Effector memory CD4-positive, alpha-beta T cell (primary cell): ENCODE results near the gene NNMT.

Source experiments
- DNase-seq, 3 donors: peaks; one replicate each; pipeline ENCODE4 v3.0.0-alpha.2; 2020
- H3K27ac ChIP-seq: 2 replicates; pipeline ENCODE4 v1.7.0; 2013; ENCODE audit warnings: mild to moderate bottlenecking, low read length, moderate library complexity; ENCODE audit not compliant: insufficient read depth, poor library complexity, severe bottlenecking
- H3K27me3 ChIP-seq: replicated peaks from 2 replicates; pipeline ENCODE4 v1.7.0; 2013; ENCODE audit warnings: mild to moderate bottlenecking, low read length; ENCODE audit not compliant: insufficient read depth, control insufficient read depth, poor library complexity, severe bottlenecking
- H3K36me3 ChIP-seq: 2 replicates; pipeline ENCODE4 v1.7.0; 2013; ENCODE audit warnings: mild to moderate bottlenecking, low read length, moderate library complexity; ENCODE audit not compliant: control insufficient read depth, insufficient read depth
- H3K4me1 ChIP-seq: 2 replicates; pipeline ENCODE4 v1.7.0; 2013; ENCODE audit warnings: low read length, mild to moderate bottlenecking; ENCODE audit not compliant: control insufficient read depth, insufficient read depth, poor library complexity, severe bottlenecking
- H3K4me3 ChIP-seq: 2 replicates; pipeline ENCODE4 v1.7.0; 2013; ENCODE audit warnings: low read length, low read depth, mild to moderate bottlenecking; ENCODE audit not compliant: insufficient read depth, poor library complexity, severe bottlenecking
- H3K9me3 ChIP-seq: 2 replicates; pipeline ENCODE4 v1.7.0; 2013; ENCODE audit warnings: mild to moderate bottlenecking, low read length, moderate library complexity; ENCODE audit not compliant: control insufficient read depth

NNMT gene

DNA sequence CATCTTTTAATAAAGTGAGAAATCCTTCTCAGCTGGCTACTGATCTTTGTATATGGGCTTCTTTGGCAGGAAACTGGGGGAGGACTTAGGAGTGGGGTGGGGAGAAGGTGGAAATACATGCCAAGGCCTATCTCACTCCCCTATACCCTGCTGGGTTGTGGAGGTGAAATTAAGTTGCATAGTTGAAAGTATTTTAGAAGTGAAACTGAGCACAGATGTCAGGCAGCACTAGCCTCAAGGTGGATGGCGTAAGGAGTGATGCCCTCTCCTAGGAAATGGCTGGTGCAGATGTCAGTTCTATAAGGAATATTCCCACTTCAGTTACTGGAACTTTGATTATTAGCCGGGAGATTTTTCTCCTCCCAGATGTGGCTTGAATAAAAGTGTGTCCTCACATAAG lies 46.3 kb downstream of the NNMT start:
- DNase-seq, result no peak
- Histone ChIP-seq H3K4me3 (no peak overlapping the region), H3K27me3 (no peaks in the 10 kb centered on the region), H3K36me3 (no peaks in the 10 kb centered on the region), H3K9me3 (no peaks in the 10 kb centered on the region), H3K4me1 (no peaks in the 10 kb centered on the region), H3K27ac (no peak overlapping the region)

DNA sequence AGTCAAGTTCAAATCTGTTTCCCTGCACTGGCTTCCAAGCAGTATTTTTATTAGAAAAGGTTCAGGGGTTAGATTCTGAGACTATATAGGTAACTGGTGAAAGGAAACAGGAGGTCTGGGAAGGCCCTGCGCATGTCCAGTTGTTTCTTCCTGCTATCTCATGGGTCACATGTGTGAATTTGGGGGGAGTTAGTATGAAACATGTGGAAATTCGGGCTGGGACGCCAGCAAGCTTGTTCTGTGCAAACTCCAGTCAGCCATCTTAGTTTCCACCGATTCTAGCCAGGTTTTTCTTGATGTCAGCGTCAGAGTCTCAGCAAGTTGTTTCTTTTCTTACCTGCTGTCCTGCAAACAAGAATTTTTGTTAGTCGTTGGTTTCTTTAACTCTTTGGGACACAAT lies 46.8 kb downstream of the NNMT start:
- no peak overlapping the region for H3K4me3 ChIP-seq
- no peaks in the 10 kb centered on the region for H3K27me3 ChIP-seq
- no peaks in the 10 kb centered on the region for H3K9me3 ChIP-seq
- no peaks in the 10 kb centered on the region for H3K4me1 ChIP-seq
- H3K27ac ChIP-seq, result no peak overlapping the region
- H3K36me3 ChIP-seq, result no peaks in the 10 kb centered on the region
- DNase-seq, result no peak

DNA sequence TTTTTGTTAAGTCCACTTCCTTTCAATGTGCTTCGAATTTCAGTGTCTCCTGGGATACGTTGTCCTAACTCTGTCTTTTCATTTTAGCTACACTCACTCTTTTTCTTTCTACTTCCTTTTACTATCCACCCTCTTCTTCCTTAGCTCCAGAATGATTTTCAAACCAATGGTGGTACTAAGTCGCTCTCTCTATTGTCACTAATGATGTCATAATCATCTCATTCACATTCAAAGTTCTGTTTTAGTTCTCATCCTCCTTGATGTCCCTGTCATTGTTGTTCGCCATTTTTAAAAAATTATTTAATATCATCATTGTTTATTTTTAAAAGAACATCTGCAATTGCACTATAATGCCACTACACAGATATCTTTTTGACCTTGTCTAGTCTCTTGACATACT lies 47.3 kb downstream of the NNMT start:
- Histone ChIP-seq H3K9me3 (no peaks in the 10 kb centered on the region), H3K27ac (no peak overlapping the region), H3K4me1 (no peaks in the 10 kb centered on the region), H3K4me3 (no peak overlapping the region), H3K27me3 (no peaks in the 10 kb centered on the region), H3K36me3 (no peaks in the 10 kb centered on the region)
- no peak for DNase-seq

DNA sequence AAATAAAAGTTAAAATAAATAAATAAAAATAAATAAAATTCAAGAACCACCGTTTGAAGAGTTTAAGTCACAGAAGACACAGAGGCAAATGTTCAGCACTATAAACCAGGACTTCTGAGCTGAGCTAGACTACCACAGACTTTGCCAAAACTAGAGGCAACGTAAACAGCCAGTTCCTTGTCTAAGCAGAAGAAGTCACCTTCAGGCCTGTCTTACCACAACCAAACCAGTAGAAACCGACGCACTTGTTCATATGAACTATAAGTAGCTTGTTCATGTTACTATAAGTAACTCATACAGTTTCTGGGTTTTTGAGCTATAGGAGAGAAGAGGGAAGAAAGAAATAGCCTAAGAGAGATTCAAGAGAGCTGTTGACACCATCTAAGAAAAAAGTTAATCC lies 48.3 kb downstream of the NNMT start:
- no peak for DNase-seq
- Histone ChIP-seq H3K27ac (no peak overlapping the region), H3K27me3 (no peaks in the 10 kb centered on the region), H3K4me1 (no peaks in the 10 kb centered on the region), H3K4me3 (no peak overlapping the region), H3K9me3 (no peaks in the 10 kb centered on the region), H3K36me3 (no peaks in the 10 kb centered on the region)

DNA sequence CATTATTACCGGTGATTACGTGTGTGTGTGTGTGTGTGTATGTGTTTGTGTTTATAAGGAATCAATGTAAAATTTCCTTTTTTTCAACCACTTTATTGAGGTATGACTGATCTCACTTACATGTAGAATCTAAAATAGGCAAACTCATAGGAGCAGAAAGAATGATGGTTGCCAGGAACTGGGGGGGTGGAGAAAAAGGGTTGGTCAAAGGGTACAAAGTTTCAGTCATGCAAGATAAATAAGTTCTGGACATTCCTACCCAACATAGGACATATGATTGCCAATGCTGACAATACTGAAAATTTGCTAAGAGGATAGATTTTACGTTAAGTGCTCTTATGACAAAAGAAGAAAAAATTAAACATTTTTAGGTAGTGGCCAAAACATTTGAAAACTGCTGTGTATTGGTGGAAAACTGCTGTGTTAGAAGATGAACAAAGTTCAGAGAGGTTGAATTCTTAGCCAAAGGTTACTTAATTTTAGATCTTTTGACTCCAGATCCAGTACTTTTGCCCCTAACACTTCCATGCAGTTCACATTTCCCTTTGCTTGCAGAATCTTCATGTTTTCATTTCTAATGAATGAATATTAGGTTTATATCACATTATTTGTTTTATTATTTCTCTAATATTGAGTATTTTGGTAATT lies 49.5 kb downstream of the NNMT start:
- H3K27me3 ChIP-seq, result no peaks in the 10 kb centered on the region
- no peaks in the 10 kb centered on the region for H3K36me3 ChIP-seq
- H3K27ac ChIP-seq, result no peak overlapping the region
- no peaks in the 10 kb centered on the region for H3K4me1 ChIP-seq
- no peak for DNase-seq
- H3K4me3 ChIP-seq, result no peak overlapping the region
- no peaks in the 10 kb centered on the region for H3K9me3 ChIP-seq

DNA sequence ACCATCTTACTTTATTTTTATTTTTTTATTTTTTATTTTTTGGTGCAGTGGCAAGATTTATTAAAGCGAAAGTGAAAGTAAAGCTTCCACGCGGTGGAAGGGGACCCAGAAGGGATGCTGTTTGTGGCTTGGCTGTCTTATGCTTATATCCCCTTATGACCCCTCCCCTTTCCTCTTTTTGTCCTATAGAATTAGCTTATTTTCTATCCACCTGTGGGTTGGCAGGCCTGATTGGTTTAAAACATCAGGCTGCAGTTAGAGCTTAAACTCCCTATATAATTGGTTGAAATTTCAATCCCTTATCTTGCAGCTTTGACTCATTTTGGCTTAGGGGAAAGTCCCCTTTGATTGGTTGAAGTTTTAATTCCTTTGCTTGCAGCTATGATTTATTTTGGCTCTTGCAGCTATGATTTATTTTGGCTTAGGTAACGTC lies 50.5 kb downstream of the NNMT start:
- Histone ChIP-seq H3K9me3 (no peaks in the 10 kb centered on the region), H3K27me3 (no peaks in the 10 kb centered on the region), H3K4me1 (no peaks in the 10 kb centered on the region), H3K4me3 (no peak overlapping the region), H3K36me3 (no peaks in the 10 kb centered on the region), H3K27ac (no peak overlapping the region)
- no peak for DNase-seq

DNA sequence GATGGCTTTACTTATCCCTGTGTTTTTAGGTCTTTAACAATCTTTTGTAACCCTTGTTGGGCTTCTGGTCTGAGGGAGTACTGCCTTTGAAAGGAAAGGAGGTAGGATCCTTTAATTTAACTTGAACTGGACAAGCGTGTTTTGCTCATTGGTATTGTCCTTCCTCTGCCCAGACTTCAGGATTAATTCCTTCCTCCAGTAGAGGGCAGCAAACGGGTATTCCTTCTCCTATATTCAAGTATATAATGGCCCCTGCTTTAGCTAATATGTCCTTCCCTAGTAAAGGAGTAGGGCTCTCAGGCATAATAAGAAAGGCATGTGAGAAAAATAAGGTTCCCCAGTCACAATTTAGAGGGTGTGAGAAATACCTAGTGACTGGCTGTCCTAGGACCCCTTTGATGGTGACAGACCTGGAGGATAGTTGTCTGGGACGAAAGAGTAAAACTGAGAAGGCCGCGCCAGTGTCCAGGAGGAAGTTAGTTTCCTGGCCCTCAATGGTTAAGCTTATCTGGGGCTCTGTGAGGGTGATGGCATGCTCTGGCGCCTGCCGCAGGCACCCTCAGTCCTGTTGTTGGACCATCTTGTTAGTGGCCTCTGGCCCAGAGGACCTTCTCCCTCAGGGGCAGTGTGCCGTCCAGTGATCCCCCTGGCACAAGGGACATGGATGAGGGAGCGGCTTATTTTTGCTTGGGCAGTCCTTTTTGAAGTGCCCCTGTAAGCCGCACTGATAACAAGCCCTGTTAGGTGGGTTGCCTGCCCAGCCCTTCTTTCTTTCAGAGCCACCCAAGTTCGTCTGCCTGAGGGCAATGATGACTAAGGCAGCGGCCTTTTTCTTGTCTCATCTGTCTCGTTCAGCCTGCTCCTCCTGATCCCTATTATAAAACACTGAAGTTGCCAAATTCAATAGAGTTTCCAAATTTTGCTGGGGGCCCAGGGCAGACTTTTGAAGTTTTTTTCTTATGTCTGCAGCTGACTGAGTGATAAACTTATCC lies 52.3 kb downstream of the NNMT start:
- H3K36me3 ChIP-seq, result no peaks in the 10 kb centered on the region
- no peak overlapping the region for H3K4me3 ChIP-seq
- H3K4me1 ChIP-seq, result no peaks in the 10 kb centered on the region
- H3K27me3 ChIP-seq, result no peaks in the 10 kb centered on the region
- DNase-seq, result no peak
- no peaks in the 10 kb centered on the region for H3K9me3 ChIP-seq
- H3K27ac ChIP-seq, result no peak overlapping the region

DNA sequence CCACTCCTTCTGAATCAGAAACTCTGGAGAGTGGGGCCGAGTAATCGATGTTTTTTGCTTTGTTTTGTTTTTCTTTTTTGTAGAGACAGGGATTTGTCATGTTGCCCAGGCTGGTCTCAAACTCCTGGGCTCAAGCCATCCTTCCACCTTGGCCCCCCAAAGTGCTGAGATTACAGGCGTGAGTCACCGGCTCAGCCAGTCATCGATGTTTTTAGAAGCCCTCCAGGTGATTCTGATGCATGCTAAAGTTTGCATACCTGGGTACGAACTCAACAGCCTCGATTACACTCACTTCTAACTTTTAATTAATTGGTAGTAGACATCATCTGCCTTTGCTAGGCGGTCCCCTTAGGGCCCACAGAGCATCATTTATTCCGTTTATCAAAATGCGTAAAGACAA lies 53.8 kb downstream of the NNMT start:
- Histone ChIP-seq H3K27me3 (no peaks in the 10 kb centered on the region), H3K36me3 (no peaks in the 10 kb centered on the region), H3K27ac (no peak overlapping the region), H3K4me1 (no peaks in the 10 kb centered on the region), H3K9me3 (no peaks in the 10 kb centered on the region), H3K4me3 (no peak overlapping the region)
- no peak for DNase-seq

DNA sequence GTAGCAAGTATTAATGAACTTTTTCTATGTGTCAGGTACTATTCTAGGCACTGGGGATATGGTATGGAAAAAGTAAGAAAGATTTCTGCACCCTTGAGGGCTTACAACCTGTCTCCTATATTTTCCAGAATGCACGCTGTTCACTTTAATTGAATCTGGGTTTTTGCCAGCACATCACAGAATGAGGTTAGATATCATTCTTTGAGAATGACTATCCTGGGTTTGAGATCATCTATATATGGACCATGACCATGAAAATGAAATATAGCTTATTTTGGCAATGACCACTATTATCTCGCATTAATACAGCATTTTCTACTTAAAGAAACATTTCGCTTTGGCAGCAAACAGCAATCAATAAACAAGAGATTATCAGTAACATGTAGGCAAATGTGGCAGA lies 57.2 kb downstream of the NNMT start:
- H3K9me3 ChIP-seq, result no peaks in the 10 kb centered on the region
- no peaks in the 10 kb centered on the region for H3K4me1 ChIP-seq
- no peak overlapping the region for H3K27ac ChIP-seq
- no peak for DNase-seq
- H3K36me3 ChIP-seq, result no peaks in the 10 kb centered on the region
- no peak overlapping the region for H3K4me3 ChIP-seq
- H3K27me3 ChIP-seq, result no peaks in the 10 kb centered on the region

DNA sequence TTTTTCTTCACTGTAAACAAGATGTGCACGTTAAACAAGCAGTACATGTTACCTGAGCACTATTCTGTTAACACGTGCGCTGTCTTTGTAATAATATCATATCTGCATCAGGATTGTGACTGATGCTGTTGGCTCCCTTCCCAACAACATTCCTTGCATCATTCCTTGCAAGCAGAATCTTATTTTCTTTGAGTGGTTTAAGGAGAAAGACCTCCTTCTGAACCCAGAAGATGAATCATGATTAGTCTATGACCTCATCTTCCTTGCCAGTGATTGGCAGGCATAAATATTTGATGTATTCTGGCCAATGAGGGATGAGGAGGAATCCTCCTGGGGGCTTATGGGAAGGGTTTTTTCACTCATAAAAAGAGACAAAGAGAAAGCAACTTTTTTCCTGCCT lies 57.9 kb downstream of the NNMT start:
- DNase-seq, result no peak
- no peaks in the 10 kb centered on the region for H3K27me3 ChIP-seq
- H3K4me1 ChIP-seq, result no peaks in the 10 kb centered on the region
- H3K9me3 ChIP-seq, result no peaks in the 10 kb centered on the region
- H3K27ac ChIP-seq, result no peak overlapping the region
- H3K36me3 ChIP-seq, result no peaks in the 10 kb centered on the region
- no peak overlapping the region for H3K4me3 ChIP-seq
